ENCODE results near the gene PCDHGA11.
A peak's percentile ranks its signal among the peaks of the same experiment; 100 is the strongest.
"Not testable (repeated sequence)": the region's sequence is repeated elsewhere in the genome, so short reads cannot be mapped to it uniquely, and the experiment has no call there.

PCDHGA11 gene

GRCh38 chr5:141398608-141399007, 22.2 kb upstream of the PCDHGA11 start:
- DNase-seq (ENCODE audit: low read depth), result no peak

- DNase-seq (ENCODE audit: low read depth), result no peak
Measured at GRCh38 chr5:141399555-141400258, 21.1 kb upstream of the PCDHGA11 start.

GRCh38 chr5:141402553-141403243, 18.2 kb upstream of the PCDHGA11 start, which contains the start of gene PCDHGA9:
TSS of gene PCDHGA9 (plus strand) at chr5:141402778. CDS start at chr5:141402953, 175 bp downstream.
- DNase-seq (ENCODE audit: low read depth), result peak; percentile 11

GRCh38 chr5:141403387-141403786, 17.5 kb upstream of the PCDHGA11 start:
- no peak for DNase-seq (ENCODE audit: low read depth)

- DNase-seq (ENCODE audit: low read depth), result peak; percentile 28
Measured at GRCh38 chr5:141407790-141408505, 12.9 kb upstream of the PCDHGA11 start, which contains the start of gene PCDHGB6. TSS of gene PCDHGB6 (plus strand) at chr5:141408021. CDS start at chr5:141408203, 182 bp downstream.

- no peak for DNase-seq (ENCODE audit: low read depth)
Measured at GRCh38 chr5:141409598-141410306, 11.1 kb upstream of the PCDHGA11 start.

GRCh38 chr5:141411575-141411974, 9.3 kb upstream of the PCDHGA11 start:
- no peak for DNase-seq (ENCODE audit: low read depth)

GRCh38 chr5:141412854-141413539, 7.9 kb upstream of the PCDHGA11 start, which contains the start of gene PCDHGA10:
TSS of gene PCDHGA10 (plus strand) at chr5:141412987. CDS start at chr5:141413176, 189 bp downstream.
- peak; percentile 72 for DNase-seq (ENCODE audit: low read depth)

GRCh38 chr5:141413540-141414069, 7.2 kb upstream of the PCDHGA11 start:
- DNase-seq (ENCODE audit: low read depth), result no peak

- not testable (repeated sequence) for DNase-seq (ENCODE audit: low read depth)
Measured at GRCh38 chr5:141414548-141415274, 6.1 kb upstream of the PCDHGA11 start.

GRCh38 chr5:141415275-141415618, 5.6 kb upstream of the PCDHGA11 start:
- DNase-seq (ENCODE audit: low read depth), result not testable (repeated sequence)

GRCh38 chr5:141417494-141418172, 3.2 kb upstream of the PCDHGA11 start, which contains the start of gene PCDHGB7:
TSS of gene PCDHGB7 (plus strand) at chr5:141417677. CDS start at chr5:141417860, 183 bp downstream.
- DNase-seq (ENCODE audit: low read depth), result peak; percentile 80

GRCh38 chr5:141419074-141419880, 1.6 kb upstream of the PCDHGA11 start:
- no peak for DNase-seq (ENCODE audit: low read depth)

GRCh38 chr5:141421489-141421855, 621 bp downstream of the PCDHGA11 start:
- DNase-seq (ENCODE audit: low read depth), result no peak

- no peak for DNase-seq (ENCODE audit: low read depth)
Measured at GRCh38 chr5:141422742-141423291, 2.0 kb downstream of the PCDHGA11 start.

- no peak for DNase-seq (ENCODE audit: low read depth)
Measured at GRCh38 chr5:141427783-141428426, 7.1 kb downstream of the PCDHGA11 start.

GRCh38 chr5:141430332-141431113, 9.7 kb downstream of the PCDHGA11 start, which contains the start of gene PCDHGA12:
TSS of gene PCDHGA12 (plus strand) at chr5:141430507. CDS start at chr5:141430760, 253 bp downstream.
- peak; percentile 27 for DNase-seq (ENCODE audit: low read depth)

Measured in EH (cell line).